Measurements from ENCODE around the gene SPACA9.

DNA sequence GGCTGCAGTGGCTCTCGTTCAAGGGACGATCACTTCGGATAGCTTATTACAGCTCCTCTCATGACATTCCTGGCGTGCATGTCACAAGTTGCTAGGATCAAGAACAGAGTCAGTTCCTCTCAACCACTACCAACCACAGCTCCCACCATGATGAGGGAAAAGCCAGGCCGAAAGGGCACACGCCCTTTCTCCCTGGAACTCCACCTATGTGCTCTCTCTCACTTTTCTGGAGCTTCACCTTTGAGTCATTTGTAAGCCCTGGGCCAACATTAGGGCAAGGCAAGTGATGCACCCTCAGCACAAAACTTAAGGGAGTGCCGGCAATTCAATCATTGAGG lies 1.6 kb downstream of the SPACA9 start:
- TF ChIP-seq CTCF (conservative IDR thresholded peaks at IDR 0.05 in 1 of 2, IDR thresholded peaks at IDR 0.05 in 1 of 2; ENCODE audit: extremely low read depth in 1 of 2, insufficient read depth in 1 of 2, low read depth in 1 of 2, low read length in 2 of 2) (no peak), EZH2 (IDR thresholded peaks at IDR 0.05; ENCODE audit: borderline replicate concordance, low read length) (no peak)
